UCSD-AML1 (cell line): Measurements from ENCODE around the gene FAIM.
"Not testable (repeated sequence)": the region's sequence is repeated elsewhere in the genome, so short reads cannot be mapped to it uniquely, and the experiment has no call there.

Experiments used
- DNase-seq: peaks from one replicate; lab custom pipeline; 2025; ENCODE audit not compliant: unreplicated experiment; lab: John Stamatoyannopoulos, UW

The FAIM gene

GRCh38 chr3:138608322-138609135 lies at the start of gene FAIM:
Gene FAIM, plus strand, starts transcription at chr3:138608771. Its CDS starts 10,956 bp downstream, at chr3:138619727.
- peak; percentile 41 for DNase-seq

- no peak for DNase-seq
Observed at GRCh38 chr3:138559134-138559533, 49.4 kb upstream of the FAIM start.

- DNase-seq, result no peak
Observed at GRCh38 chr3:138560501-138560900, 48.1 kb upstream of the FAIM start.

GRCh38 chr3:138562902-138563301 lies 45.7 kb upstream of the FAIM start:
- not testable (repeated sequence) for DNase-seq

GRCh38 chr3:138566293-138566692 lies 42.3 kb upstream of the FAIM start:
- DNase-seq, result not testable (repeated sequence)

- no peak for DNase-seq
Observed at GRCh38 chr3:138567403-138567802, 41.2 kb upstream of the FAIM start.

- DNase-seq, result no peak
Observed at GRCh38 chr3:138569090-138569489, 39.5 kb upstream of the FAIM start.

- DNase-seq, result not testable (repeated sequence)
Observed at GRCh38 chr3:138569624-138570023, 38.9 kb upstream of the FAIM start.

- no peak for DNase-seq
Observed at GRCh38 chr3:138573138-138573537, 35.4 kb upstream of the FAIM start.

- DNase-seq, result no peak
Observed at GRCh38 chr3:138578141-138578540, 30.4 kb upstream of the FAIM start.

- no peak for DNase-seq
Observed at GRCh38 chr3:138578961-138579574, 29.5 kb upstream of the FAIM start.

GRCh38 chr3:138587374-138587773 lies 21.2 kb upstream of the FAIM start:
- DNase-seq, result no peak

GRCh38 chr3:138588445-138588844 lies 20.1 kb upstream of the FAIM start:
- DNase-seq, result no peak

GRCh38 chr3:138591392-138591791 lies 17.2 kb upstream of the FAIM start:
- no peak for DNase-seq

- DNase-seq, result no peak
Observed at GRCh38 chr3:138593488-138594149, 15.0 kb upstream of the FAIM start.

- no peak for DNase-seq
Observed at GRCh38 chr3:138594150-138594934, 14.2 kb upstream of the FAIM start, which contains the start of gene CEP70. Gene CEP70, minus strand, starts transcription at chr3:138594260. Its CDS starts 21,333 bp downstream, at chr3:138572927.

GRCh38 chr3:138594935-138595610 lies 13.5 kb upstream of the FAIM start:
- no peak for DNase-seq

GRCh38 chr3:138597186-138597976 lies 11.2 kb upstream of the FAIM start:
- not testable (repeated sequence) for DNase-seq

- no peak for DNase-seq
Observed at GRCh38 chr3:138598534-138598933, 10.0 kb upstream of the FAIM start.
